Lower leg skin (tissue), 4 donors: ENCODE results near the gene IP6K2. TPM values are rescaled to one million over a fixed set of nuclear protein-coding genes. Genes with fewer than 3 reads are reported as not detected.
"Not testable (repeated sequence)": the region's sequence is repeated elsewhere in the genome, so short reads cannot be mapped to it uniquely, and the experiment has no call there.

Experiments used
- DNase-seq, 2 donors: peaks; one replicate each; pipeline ENCODE4 v3.0.0-alpha.2; 2019; ENCODE audit warnings: low spot score in 2 of 2
- H3K4me3 ChIP-seq: fragments of 200-600 bp; sonication (generic); 2 replicates; pipeline ENCODE4 v1.5.1; 2017; ENCODE audit warnings: mild to moderate bottlenecking, low read depth; ENCODE audit not compliant: poor library complexity, severe bottlenecking
- CTCF ChIP-seq, 3 donors: fragments of 450-650 bp; IDR thresholded peaks; one replicate each; pipeline ENCODE4 v1.5.1; 2016; ENCODE audit warnings: antibody characterized with exemption in 3 of 3, mild to moderate bottlenecking in 3 of 3, moderate library complexity in 2 of 3
- POLR2A ChIP-seq, 2 donors: fragments of 450-650 bp; IDR thresholded peaks; one replicate each; pipeline ENCODE4 v1.6.1; 2016 to 2017; ENCODE audit warnings: antibody characterized with exemption in 2 of 2, mild to moderate bottlenecking in 1 of 2, moderate library complexity in 1 of 2
- WGBS, 2 donors: methylation state at CpG; one replicate each; pipeline ENCODE4 v1.1.5; 2018; 5-methylcytosine and 5-hydroxymethylcytosine counted together
- intact Hi-C: fragments of 100-400 bp; cut with DNase I; formaldehyde crosslinking; loops from one replicate; pipeline ENCODE4 v1.15.0; 2023; ENCODE audit warnings: low total_unique reads
- total RNA-seq, 4 donors: library from RNA; depleted of rRNA; stranded (reverse); fragments of >200 nt; gene quantifications; one replicate each; pipeline ENCODE4 v1.1.0, GENCODE V29; 2016

The IP6K2 gene
- total RNA-seq, 4 donors from 2014 or later, result 142 to 304 (median 187) TPM

GRCh38 chr3:48739955-48740823 is 23.2 kb upstream of the IP6K2 start:
- intact Hi-C loops, result no loop called here
- 11 to 34% methylated on average over 10 to 11 of the region's 15 CpGs for WGBS, 2 donors
- no peak overlapping the region for H3K4me3 ChIP-seq
- no peak for TF ChIP-seq POLR2A (IDR thresholded peaks at IDR 0.05)
- TF ChIP-seq CTCF (IDR thresholded peaks at IDR 0.05), result no peak
- DNase-seq, result peak; percentile 62 to 96

- DNase-seq, result no peak
- TF ChIP-seq POLR2A (IDR thresholded peaks at IDR 0.05), result no peak
- 56 to 69% methylated on average over 4 to 5 of the region's 6 CpGs for WGBS, 2 donors
- H3K4me3 ChIP-seq, result no peak overlapping the region
- intact Hi-C loops, result no loop called here
Measured at GRCh38 chr3:48739617-48739954, 22.6 kb upstream of the IP6K2 start.

GRCh38 chr3:48738926-48739616 is 22.1 kb upstream of the IP6K2 start:
- TF ChIP-seq POLR2A (IDR thresholded peaks at IDR 0.05), result no peak
- TF ChIP-seq CTCF (IDR thresholded peaks at IDR 0.05), result no peak
- 49 to 58% methylated on average over 9 of the region's 9 CpGs for WGBS, 2 donors
- intact Hi-C loops, result no loop called here
- no peak overlapping the region for H3K4me3 ChIP-seq
- DNase-seq, result no peak

GRCh38 chr3:48738144-48738536 is 21.1 kb upstream of the IP6K2 start:
- TF ChIP-seq CTCF (IDR thresholded peaks at IDR 0.05) (no peak), POLR2A (IDR thresholded peaks at IDR 0.05) (no peak)
- DNase-seq, result no peak
- 84 to 95% methylated on average over 3 of the region's 3 CpGs for WGBS, 2 donors
- intact Hi-C loops, result no loop called here
- no peak overlapping the region for H3K4me3 ChIP-seq

GRCh38 chr3:48735075-48735767 is 18.2 kb upstream of the IP6K2 start:
- 21 to 28% methylated on average over 8 of the region's 8 CpGs for WGBS, 2 donors
- DNase-seq, H3K4me3 ChIP-seq, intact Hi-C loops: not testable (repeated sequence)

GRCh38 chr3:48734541-48734940 is 17.5 kb upstream of the IP6K2 start:
- H3K4me3 ChIP-seq, intact Hi-C loops, DNase-seq: not testable (repeated sequence)
- WGBS, 2 donors, result 58 to 74% methylated on average over 3 to 5 of the region's 25 CpGs

GRCh38 chr3:48733752-48734518 is 16.9 kb upstream of the IP6K2 start:
- intact Hi-C loops, DNase-seq, H3K4me3 ChIP-seq: not testable (repeated sequence)
- WGBS, 2 donors, result 79 to 87% methylated on average over 9 to 13 of the region's 53 CpGs
